ENCODE data around the gene CSTPP1.
"Not testable (repeated sequence)": the region's sequence is repeated elsewhere in the genome, so short reads cannot be mapped to it uniquely, and the experiment has no call there.

The CSTPP1 gene

DNA sequence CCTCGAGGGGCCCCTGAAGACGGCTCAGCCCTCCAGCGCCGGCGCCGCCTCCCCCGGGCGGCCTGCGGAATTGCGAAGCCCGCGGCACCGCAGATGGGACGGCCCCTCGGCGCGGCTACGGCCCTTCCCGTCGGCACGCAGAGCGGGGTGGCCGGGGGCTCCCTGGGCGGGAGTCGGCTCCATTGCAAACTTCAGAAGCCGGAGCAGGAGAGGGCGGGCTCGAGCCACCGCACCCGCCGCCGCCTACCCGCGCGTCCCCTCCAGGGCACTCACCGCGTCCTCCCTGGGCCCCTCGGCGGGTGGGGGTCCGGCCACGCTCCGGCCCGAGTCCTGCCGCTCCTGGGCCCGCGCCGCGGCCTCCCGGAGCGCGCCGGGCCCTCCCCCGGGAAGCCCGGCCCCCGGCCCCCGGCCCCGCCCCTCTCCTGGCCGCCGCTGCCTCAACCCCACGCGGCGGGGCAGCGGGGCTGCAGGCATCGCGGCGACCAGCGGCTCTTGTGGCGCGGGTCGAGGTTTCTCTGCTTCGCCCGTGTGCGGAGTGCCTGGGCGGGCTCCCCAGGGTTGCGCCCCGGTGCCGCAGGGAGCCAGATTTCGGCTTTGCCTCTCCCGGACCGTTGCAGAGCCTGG lies 249.6 kb downstream of the CSTPP1 start, which contains the start of gene PACSIN3:
PACSIN3 (minus strand) TSS at position 359 of the 624 bp plus-strand sequence. CDS start 3,707 bp downstream, outside the sequence.
- DNase-seq, result no peak

GRCh38 chr11:47186700-47187695 lies 250.4 kb downstream of the CSTPP1 start:
- DNase-seq, result no peak

DNA sequence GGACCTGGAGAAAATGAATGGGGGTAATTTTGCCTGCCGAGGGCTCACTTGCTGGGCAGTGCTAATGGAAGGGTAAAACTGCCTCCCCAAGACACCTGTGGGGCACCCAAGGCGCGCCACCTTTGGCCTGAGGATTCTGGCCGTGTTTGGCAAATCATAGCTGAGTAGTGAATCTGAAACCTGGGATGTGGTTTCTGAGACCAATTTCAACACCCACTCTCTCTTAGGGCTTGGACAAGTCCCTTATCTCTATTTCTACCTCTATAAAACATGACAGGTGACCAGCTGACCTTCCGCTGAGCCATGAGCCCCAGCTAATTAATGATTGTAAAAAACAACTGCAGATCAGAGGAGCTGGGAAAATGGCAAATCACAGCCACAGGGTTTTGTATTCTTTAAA lies 251.2 kb downstream of the CSTPP1 start:
- DNase-seq, result no peak

GRCh38 chr11:47188259-47188658 lies 251.7 kb downstream of the CSTPP1 start:
- DNase-seq, result no peak

GRCh38 chr11:47189100-47189834 lies 252.7 kb downstream of the CSTPP1 start:
- no peak for DNase-seq

- not testable (repeated sequence) for DNase-seq
Measured at GRCh38 chr11:47191137-47191536, 254.6 kb downstream of the CSTPP1 start.

- DNase-seq, result no peak
Measured at GRCh38 chr11:47192111-47192510, 255.6 kb downstream of the CSTPP1 start.

GRCh38 chr11:47198161-47198560 lies 261.6 kb downstream of the CSTPP1 start:
- DNase-seq, result not testable (repeated sequence)

DNA sequence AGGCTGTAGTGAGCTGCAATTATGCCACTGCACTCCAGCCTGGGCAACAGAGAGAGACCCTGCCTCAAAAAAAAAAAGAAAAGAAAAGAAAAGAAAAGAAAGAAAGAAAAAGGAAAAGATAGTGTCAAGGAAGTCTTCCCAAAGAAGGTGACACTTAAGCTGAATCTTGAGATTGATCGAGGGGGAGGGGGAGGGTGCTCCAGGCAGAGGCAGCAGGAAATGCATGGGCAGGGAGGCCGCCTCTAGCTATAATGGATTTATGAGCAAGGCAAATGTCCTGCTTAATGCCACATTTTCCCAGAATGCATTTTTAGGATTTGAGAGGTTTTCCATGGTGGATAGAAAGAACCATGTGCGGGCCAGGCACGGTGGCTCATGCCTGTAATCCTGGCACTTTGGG lies 264.5 kb downstream of the CSTPP1 start:
- no peak for DNase-seq

- DNase-seq, result no peak
Measured at GRCh38 chr11:47202576-47202975, 266.0 kb downstream of the CSTPP1 start.

GRCh38 chr11:47204637-47204989 lies 268.1 kb downstream of the CSTPP1 start:
- no peak for DNase-seq

DNA sequence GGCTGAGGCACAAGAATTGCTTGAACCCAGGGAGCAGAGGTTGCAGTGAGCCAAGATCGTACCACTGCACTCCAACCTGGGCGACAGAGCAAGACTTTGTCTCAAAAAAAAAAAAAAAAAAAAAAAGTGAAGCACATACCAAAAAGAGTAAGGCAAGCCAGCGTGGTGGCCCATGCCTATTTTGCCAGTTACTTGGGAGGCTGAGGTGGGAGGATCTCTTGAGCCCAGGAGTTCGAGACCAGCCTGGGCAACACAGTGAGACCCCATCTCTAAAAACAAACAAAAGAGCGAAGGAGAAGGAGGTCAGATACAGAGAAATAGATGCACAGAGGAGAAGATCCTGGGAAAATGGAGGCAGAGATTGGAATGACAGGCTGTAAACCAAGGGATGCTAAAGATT lies 270.0 kb downstream of the CSTPP1 start:
- DNase-seq, result not testable (repeated sequence)

DNA sequence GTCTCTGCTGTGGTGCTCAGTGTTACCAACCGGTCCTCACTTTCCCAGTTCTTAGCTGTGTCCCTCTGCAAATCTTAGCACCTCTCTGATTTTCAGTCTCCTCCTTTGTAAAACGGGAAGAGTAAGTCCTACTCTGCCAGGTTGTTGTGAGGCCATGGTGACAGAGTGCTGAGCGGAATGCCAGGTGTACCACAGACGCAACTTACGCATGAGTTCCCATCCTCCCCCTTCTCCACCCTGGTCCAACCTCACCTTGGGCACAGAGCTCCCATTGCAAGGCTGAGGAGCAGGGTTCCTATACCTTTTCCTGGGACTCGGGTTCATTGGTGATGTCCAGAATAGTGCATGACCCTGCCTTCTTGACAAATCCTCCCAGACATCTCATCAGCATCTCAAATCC lies 270.9 kb downstream of the CSTPP1 start:
- no peak for DNase-seq

- DNase-seq, result not testable (repeated sequence)
Measured at GRCh38 chr11:47208008-47208552, 271.5 kb downstream of the CSTPP1 start.

DNA sequence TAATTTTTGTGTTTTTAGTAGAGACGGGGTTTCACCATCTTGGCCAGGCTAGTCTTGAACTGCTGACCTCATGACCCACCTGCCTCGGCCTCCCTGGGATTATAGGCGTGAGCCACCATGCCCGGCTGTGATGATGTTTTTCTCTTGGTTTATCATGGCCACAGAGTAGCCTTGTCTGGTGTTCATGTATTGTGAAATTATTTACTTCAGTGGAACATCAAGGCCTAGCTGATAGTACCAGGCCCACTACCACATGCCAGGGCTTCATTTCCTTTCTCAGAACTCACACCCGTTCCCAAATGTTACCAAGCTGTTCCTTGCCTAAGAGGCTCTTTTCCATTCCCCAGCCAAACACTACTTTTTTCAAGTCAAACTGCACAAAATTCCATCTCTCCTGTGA lies 272.1 kb downstream of the CSTPP1 start:
- no peak for DNase-seq

Measured in NCI-H187 treated with DMSO at 0.1 percent for 48 hours (cell line).